GM18868 (cell line): ENCODE measurements around the gene ZPR1.
A peak's percentile ranks its signal among the peaks of the same experiment; 100 is the strongest.
"Not testable (repeated sequence)": the region's sequence is repeated elsewhere in the genome, so short reads cannot be mapped to it uniquely, and the experiment has no call there.

Source experiments
- ATAC-seq: cut with Tn5 transposase; IDR thresholded peaks from one replicate; pipeline ENCODE4 v1.9.1; 2021; ENCODE audit warnings: mild to moderate bottlenecking, moderate library complexity; ENCODE audit not compliant: unreplicated experiment

ZPR1 gene

DNA sequence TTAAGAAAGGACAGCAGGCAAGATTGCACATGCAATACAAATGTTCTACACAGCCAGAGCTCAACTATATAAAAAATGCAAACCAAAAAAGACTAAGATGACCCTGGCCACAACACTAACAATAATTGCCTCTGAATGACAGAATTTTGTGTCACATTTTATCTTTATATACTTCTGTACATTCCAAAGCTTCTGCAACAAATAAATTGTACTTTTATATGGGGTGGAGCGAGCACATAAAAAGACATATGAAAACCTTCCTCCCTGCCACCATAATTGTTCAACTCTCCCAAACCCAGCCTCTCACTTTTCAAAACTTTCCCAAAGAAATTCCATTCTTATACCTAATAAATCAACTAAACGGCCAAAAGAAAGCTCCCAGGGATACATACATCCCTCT, 25.7 kb downstream of the ZPR1 start:
- no peak for ATAC-seq

- not testable (repeated sequence) for ATAC-seq
Observed at GRCh38 chr11:116756044-116756443, 31.8 kb downstream of the ZPR1 start.

- ATAC-seq = no peak
Observed at GRCh38 chr11:116750070-116750718, 37.6 kb downstream of the ZPR1 start.

- ATAC-seq = no peak
Observed at GRCh38 chr11:116742104-116742503, 45.7 kb downstream of the ZPR1 start.

DNA sequence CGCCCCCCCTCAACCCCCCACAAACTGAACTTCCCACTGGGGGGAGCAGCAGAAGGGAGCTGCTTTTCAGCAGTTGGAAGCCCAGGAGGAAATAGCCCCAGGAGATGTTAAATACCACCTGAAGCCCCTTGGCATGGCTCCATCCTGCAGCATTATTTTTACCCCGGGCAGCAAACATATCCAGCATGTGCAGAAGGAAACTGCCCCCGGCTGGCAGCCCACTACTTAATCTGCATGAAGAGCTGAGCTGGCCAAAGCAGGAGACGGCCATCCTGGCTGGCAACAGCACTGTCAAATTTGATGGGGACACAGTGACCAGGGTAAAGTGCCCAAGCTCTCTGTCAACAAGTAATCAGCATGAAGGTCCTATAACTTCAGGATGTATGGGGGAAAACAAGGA, 47.1 kb downstream of the ZPR1 start:
- ATAC-seq = no peak

GRCh38 chr11:116738975-116739374, 48.8 kb downstream of the ZPR1 start:
- ATAC-seq = no peak

DNA sequence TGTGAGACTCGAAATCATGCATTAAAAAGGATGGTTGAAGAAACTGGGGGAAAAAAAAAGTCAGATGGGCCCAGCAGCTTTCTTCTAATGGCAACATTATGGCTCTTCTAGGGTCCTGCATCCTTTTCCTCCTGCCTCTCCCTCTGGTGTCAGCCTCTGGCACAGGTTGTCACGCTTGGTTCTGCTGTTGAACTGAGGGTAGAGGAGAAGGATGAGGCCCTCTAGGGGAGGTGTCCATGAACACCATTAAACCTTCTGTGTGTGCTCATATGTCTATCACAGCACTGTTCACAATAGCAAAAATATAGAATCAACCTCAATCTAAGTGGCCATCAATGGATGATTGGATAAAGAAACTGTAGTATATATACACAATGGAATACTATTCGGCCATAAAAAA, 51.1 kb downstream of the ZPR1 start:
- ATAC-seq = no peak

- ATAC-seq = no peak
Observed at GRCh38 chr11:116733969-116734508, 53.8 kb downstream of the ZPR1 start.

DNA sequence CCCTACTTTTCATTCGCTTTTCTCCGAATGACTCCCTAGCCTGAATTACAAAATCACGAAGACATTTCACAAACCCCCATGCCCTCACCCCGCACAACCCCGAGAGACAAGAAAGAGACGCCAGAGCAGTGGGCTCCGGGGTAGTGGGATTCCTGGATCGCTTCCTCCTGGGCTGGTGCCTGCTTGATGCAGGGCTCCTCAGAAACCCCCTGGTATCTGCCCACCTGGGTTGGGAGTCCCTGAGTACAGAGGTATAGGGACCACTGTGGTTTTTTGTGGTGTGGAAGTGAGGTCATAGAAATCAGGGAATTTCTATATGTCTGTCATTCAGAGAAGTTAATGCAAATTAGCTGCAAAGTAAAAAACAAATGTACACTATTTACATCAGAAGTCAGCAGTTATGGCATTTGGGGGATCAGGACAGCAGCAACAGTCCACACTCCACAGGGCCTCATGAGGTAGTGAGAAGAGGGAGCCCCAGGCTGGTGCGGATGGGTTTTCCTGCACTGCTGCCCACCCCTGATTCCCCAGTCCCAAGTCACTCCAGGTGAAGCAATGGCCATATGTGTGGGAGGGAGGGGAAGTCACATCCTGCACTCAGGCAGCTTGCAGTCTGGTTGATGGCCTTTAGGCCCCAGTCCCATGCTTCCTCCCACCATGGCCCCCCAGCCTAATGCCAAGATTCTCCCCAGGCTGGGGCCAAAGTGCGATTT, 54.6 kb downstream of the ZPR1 start:
- peak; percentile 46 for ATAC-seq

- ATAC-seq = peak; percentile 78
Observed at GRCh38 chr11:116732271-116733042, 55.4 kb downstream of the ZPR1 start.

- no peak for ATAC-seq
Observed at GRCh38 chr11:116731821-116732220, 56.0 kb downstream of the ZPR1 start.

- no peak for ATAC-seq
Observed at GRCh38 chr11:116731097-116731761, 56.6 kb downstream of the ZPR1 start.

DNA sequence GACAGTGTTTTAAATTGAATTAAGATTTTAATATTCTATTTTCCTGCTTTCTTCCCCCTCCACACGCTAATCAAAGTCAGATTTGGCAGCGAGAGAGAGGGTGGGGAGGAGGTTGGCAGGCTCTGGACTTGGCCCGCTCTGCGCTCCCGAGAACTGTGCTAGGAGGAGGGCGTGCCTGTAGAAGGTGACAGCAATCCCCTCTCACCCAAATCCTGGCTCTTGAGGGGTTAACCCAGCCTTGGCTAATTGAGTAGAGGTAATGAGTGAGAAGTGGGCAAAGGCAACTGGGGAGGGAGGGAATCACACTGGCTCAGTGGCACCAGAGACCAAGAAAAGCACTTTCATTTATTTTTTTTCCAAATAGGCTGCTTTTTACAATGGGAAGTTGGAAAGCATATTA, 57.2 kb downstream of the ZPR1 start:
- ATAC-seq = no peak

DNA sequence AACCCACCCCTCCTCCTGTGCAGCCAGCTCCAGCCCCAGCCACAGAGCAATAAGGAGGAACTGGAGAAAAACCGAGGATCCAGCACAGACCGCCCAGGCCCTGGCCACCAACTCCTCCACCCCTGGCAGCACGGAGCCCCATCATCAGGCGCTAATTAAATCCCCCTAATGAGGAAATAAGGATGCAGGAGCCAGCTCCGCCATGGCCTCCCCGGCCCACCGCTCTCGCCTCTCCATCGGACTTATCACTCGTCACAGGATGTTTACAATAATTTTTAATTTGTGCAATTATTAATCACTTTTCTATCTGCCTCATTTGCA, 57.6 kb downstream of the ZPR1 start:
- no peak for ATAC-seq

DNA sequence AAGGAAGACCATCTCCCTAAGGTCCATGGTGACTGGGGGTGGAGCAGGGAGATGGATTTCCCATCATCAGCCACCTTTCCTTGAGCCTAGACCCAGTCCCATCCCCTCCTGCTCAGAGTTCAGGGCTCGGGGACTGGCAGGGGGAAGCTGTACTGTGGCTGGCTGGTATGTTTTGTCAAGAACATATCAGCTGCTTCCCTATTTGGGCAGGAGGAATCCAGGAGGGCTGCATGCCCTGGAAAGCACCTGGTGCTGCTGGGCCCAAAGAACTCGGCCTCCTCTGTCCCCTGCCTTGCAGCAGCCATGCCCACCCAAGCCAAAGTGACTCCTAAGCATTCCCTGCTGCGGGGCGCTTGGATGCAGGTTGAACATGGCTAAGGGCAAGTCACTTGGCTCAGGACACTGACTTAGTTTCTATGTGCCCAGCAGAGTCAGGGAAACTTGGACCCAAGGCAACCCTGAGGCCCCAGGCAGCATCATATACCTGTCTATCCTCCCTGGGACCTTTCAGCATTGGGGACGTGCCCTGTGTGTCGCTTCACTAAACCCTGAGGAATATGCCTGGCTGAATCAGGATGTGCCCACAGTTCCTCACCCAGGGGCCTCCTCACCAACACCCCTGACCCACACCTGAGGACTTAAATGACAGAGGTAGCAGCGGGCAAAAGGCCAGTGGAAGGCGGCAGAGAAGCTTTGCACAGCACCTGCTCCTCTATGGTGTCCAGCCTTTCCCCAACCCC, 58.2 kb downstream of the ZPR1 start:
- ATAC-seq = no peak

GRCh38 chr11:116727990-116728389, 59.8 kb downstream of the ZPR1 start:
- ATAC-seq = no peak

DNA sequence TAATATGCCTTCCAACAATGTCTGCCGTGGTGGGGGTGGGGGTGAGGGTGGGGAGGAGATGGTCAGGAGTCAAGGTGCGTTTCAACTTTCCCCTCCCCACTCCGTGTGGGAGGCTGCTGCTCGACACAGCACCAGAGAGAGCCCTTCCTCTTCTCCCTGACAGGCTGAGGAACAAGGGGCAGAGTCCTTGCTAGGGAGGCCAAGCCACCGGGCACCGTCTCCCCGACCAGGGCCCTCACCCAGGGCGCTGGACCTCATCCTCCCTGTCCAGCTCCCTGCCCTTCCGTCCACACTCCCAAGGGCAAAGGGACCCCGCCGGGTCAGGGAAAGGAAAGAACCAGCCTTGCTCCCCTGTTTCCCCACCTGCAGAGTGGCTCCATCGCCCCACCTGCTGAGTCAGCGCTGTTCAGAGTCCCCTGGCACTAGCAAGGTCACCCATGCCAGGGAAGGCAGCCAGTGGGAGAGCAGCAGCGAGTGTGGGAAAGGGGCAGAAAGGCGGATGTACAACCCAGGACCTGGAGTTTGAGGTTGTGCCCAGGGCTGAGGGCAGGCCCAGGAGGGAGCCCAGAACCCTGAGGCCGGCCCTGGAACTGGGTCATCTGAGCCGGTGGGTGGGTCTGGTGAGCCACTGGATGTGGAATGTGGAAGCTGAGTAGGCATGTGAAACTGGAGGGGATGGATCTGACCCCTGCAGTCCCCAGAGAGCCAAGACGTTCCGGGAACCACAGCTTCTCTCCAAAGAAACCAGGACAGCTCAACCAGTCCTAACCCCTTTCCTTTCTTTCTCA, 62.2 kb downstream of the ZPR1 start:
- no peak for ATAC-seq

DNA sequence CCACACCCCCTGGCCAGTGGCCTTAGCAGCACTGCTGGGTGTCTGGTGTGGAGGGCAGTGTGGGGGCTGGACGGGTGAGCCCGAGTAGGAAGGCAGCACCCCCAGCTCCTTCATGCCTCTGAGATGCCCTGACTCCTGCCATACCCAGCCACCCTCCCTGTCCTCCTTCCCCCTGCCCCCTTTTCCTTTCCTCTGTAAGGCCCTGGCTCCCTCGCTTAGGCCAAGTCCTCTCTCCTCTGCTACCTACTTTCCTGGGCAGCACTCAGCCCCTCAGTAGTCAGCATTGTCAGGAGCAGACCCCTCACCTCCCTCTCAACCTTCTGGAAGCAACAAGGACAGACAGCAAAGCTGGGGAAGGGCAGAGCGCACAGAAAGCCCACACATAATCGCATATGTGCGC, 63.0 kb downstream of the ZPR1 start:
- no peak for ATAC-seq
